GM23338 (cell line): ENCODE measurements around the gene ARID3B. TPM values are rescaled to one million over a fixed set of nuclear protein-coding genes. Genes with fewer than 3 reads are reported as not detected.

Source experiments
- ATAC-seq: fragments of 200-7000 bp; cut with Tn5 transposase; 3 replicates; pipeline ENCODE4 v1.9.1; 2020
- DNase-seq: peaks from one replicate; pipeline ENCODE4 v3.0.0-alpha.2; 2015; ENCODE audit warnings: low spot score
- H2AFZ ChIP-seq: fragments of 200-600 bp; sonication (generic); 2 replicates; pipeline ENCODE4 v1.8.0; 2016; ENCODE audit warnings: antibody characterized with exemption, mild to moderate bottlenecking, moderate library complexity
- H3F3A ChIP-seq: fragments of 200-600 bp; sonication (generic); replicated peaks from 2 replicates; pipeline ENCODE4 v1.8.0; 2017; ENCODE audit warnings: antibody characterized with exemption, mixed run types, low read depth
- H3K27ac ChIP-seq: fragments of 200-600 bp; sonication (generic); 2 replicates; pipeline ENCODE4 v1.6.1; 2016; ENCODE audit warnings: low read depth
- H3K27me3 ChIP-seq: fragments of 200-600 bp; sonication (generic); 2 replicates; pipeline ENCODE4 v1.8.0; 2016; ENCODE audit warnings: mild to moderate bottlenecking, mixed run types, moderate library complexity; ENCODE audit not compliant: insufficient read depth
- H3K36me3 ChIP-seq: fragments of 200-600 bp; sonication (generic); 2 replicates; pipeline ENCODE4 v1.8.0; 2016; ENCODE audit warnings: mild to moderate bottlenecking; ENCODE audit not compliant: insufficient read depth
- H3K4me1 ChIP-seq: fragments of 200-600 bp; sonication (generic); 2 replicates; pipeline ENCODE4 v1.8.0; 2016; ENCODE audit warnings: mild to moderate bottlenecking, moderate library complexity; ENCODE audit not compliant: insufficient read depth
- H3K4me2 ChIP-seq: fragments of 200-600 bp; sonication (generic); 2 replicates; pipeline ENCODE4 v1.7.1; 2017; ENCODE audit warnings: mixed run types
- H3K4me3 ChIP-seq: fragments of 200-600 bp; sonication (generic); 2 replicates; pipeline ENCODE4 v1.6.1; 2016; ENCODE audit warnings: mixed run types
- H3K79me2 ChIP-seq: fragments of 200-600 bp; sonication (generic); replicated peaks from 2 replicates; pipeline ENCODE4 v1.8.0; 2017; ENCODE audit warnings: mild to moderate bottlenecking; ENCODE audit not compliant: insufficient read depth
- H3K9me2 ChIP-seq: fragments of 200-600 bp; sonication (generic); 2 replicates; pipeline ENCODE4 v1.8.0; 2017; ENCODE audit not compliant: insufficient read depth
- H4K20me1 ChIP-seq: fragments of 200-600 bp; sonication (generic); replicated peaks from 2 replicates; pipeline ENCODE4 v1.8.0; 2017; ENCODE audit warnings: mild to moderate bottlenecking; ENCODE audit not compliant: insufficient read depth
- H3K27ac Mint-ChIP-seq: 2 replicates; pipeline ENCODE4 v1.8.0; 2020; ENCODE audit warnings: inconsistent platforms, mild to moderate bottlenecking, moderate library complexity, mixed read lengths
- H3K27me3 Mint-ChIP-seq: 3 replicates; pipeline ENCODE4 v1.8.0; 2022; ENCODE audit warnings: low read depth, mild to moderate bottlenecking, moderate library complexity, mixed read lengths, inconsistent platforms; ENCODE audit not compliant: insufficient read depth, poor library complexity
- H3K36me3 Mint-ChIP-seq: 3 replicates; pipeline ENCODE4 v1.8.0; 2021; ENCODE audit warnings: low read depth, mild to moderate bottlenecking, inconsistent platforms, moderate library complexity, mixed read lengths
- H3K4me1 Mint-ChIP-seq: 3 replicates; pipeline ENCODE4 v1.8.0; 2020; ENCODE audit warnings: mild to moderate bottlenecking, inconsistent platforms, mixed read lengths
- H3K4me3 Mint-ChIP-seq: 3 replicates; pipeline ENCODE4 v1.8.0; 2021; ENCODE audit warnings: moderate library complexity, mild to moderate bottlenecking, inconsistent platforms, mixed read lengths
- H3K9me3 Mint-ChIP-seq: 3 replicates; pipeline ENCODE4 v1.8.0; 2020; ENCODE audit warnings: moderate library complexity, mild to moderate bottlenecking, inconsistent platforms, mixed read lengths
- CREB1 ChIP-seq: fragments of 250-450 bp; sonication (Bioruptor Pico); IDR thresholded peaks from 2 replicates; pipeline ENCODE4 v1.5.0; 2020; ENCODE audit warnings: low read depth, mild to moderate bottlenecking, moderate library complexity
- EZH2 ChIP-seq: fragments of 200-600 bp; sonication (generic); IDR thresholded peaks from one replicate; pipeline ENCODE4 v1.8.0; 2017; ENCODE audit warnings: antibody characterized with exemption, mild to moderate bottlenecking, low read depth; ENCODE audit not compliant: unreplicated experiment
- EZH2phosphoT487 ChIP-seq: fragments of 200-600 bp; sonication (generic); IDR thresholded peaks from one replicate; pipeline ENCODE4 v1.8.1; 2018; ENCODE audit warnings: antibody characterized with exemption; ENCODE audit not compliant: unreplicated experiment
- JUNB ChIP-seq: IDR thresholded peaks from one replicate; pipeline ENCODE4 v1.6.1; 2016; ENCODE audit warnings: antibody characterized with exemption; ENCODE audit not compliant: unreplicated experiment
- NANOG ChIP-seq: IDR thresholded peaks from 2 replicates; pipeline ENCODE4 v1.6.1; 2016; ENCODE audit warnings: antibody characterized with exemption, borderline replicate concordance
- POLR2AphosphoS5 ChIP-seq: IDR thresholded peaks from 2 replicates; pipeline ENCODE4 v1.6.1; 2016; ENCODE audit warnings: antibody characterized with exemption, low read depth
- STAT1 ChIP-seq: IDR thresholded peaks from one replicate; pipeline ENCODE4 v1.6.1; 2016; ENCODE audit warnings: antibody characterized with exemption; ENCODE audit not compliant: unreplicated experiment
- ZNF114 ChIP-seq: fragments of 250-450 bp; sonication (Bioruptor Pico); IDR thresholded peaks from 2 replicates; pipeline ENCODE4 v1.5.0; 2020; ENCODE audit warnings: mild to moderate bottlenecking, moderate library complexity
- ZNF331 ChIP-seq: fragments of 250-450 bp; sonication (Bioruptor Pico); IDR thresholded peaks from 2 replicates; pipeline ENCODE4 v1.5.0; 2020; ENCODE audit warnings: low read depth, mild to moderate bottlenecking, moderate library complexity
- polyA plus RNA-seq: library from polyadenylated mRNA; unstranded; fragments of >200 nt; fragmentation: Nextera tagmentation; extraction: Ambion mirVana; gene quantifications from 2 replicates; pipeline ENCODE4 v1.2.1, GENCODE V29; 2016
- total RNA-seq: library from RNA; depleted of rRNA; stranded (reverse); fragments of >200 nt; shearing (Covaris generic); gene quantifications from 2 replicates; pipeline ENCODE4 v1.2.3, GENCODE V29; 2014
- TF ChIP-seq, protein P1 (sequence below): IDR thresholded peaks from 2 replicates; pipeline ENCODE4 v1.6.1; 2016; ENCODE audit warnings: antibody characterized with exemption
- TF ChIP-seq, protein P2 (sequence below): IDR thresholded peaks from one replicate; pipeline ENCODE4 v1.6.1; 2018; ENCODE audit warnings: antibody characterized with exemption; ENCODE audit not compliant: unreplicated experiment
- TF ChIP-seq, protein P3 (sequence below): fragments of 250-450 bp; sonication (Bioruptor Pico); IDR thresholded peaks from 2 replicates; pipeline ENCODE4 v1.5.0; 2020; ENCODE audit warnings: mild to moderate bottlenecking, moderate library complexity
- TF ChIP-seq, protein P4 (sequence below), 2 experiments: fragments of 200-600 bp in 1 of 2; sonication (generic) in 1 of 2; conservative IDR thresholded peaks; 2 replicates each; pipeline versions ENCODE4 v1.5.1 to v1.6.1; 2016 to 2017; ENCODE audit warnings: antibody characterized with exemption in 2 of 2, low read depth in 2 of 2, mild to moderate bottlenecking in 2 of 2, moderate library complexity in 1 of 2

Gene ARID3B
- total and polyA plus RNA-seq, 2 experiments from 2014 or later = 65.5 to 147 TPM

DNA sequence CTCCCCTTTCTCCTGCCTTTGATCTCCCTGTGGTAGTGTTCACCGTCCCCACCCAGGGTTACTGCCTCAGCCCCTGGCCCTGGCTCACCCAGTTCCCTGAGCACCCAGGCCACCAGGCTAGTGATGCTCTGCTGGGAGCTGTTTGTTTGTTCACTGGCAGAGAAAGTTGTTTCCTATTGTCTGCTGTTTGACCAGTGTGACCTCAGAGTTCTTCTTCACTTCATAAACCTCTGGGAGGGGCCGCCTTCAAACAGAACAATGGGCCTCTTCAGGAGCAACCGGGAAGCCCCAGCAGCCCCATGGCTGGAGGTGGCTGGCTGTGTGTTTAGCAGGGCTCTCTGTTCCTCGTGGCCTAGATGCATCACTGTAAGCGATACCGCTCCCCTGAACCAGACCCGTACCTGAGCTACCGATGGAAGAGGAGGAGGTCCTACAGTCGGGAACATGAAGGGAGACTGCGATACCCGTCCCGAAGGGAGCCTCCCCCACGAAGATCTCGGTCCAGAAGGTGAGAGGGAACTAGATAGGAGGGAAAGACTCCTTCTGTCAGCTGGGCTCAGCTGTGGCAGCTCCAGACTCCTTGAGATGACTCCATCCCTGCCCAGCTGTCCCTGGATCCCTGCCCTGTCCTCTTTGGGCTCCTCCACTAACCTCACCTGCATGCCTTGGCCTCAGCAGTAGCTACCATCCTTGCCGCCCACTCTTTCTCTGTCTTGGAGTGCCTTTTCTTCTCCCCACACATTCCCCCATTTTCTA lies 78.0 kb downstream of the ARID3B start:
- peaks cover 27% of the 10 kb centered on the region for H3K4me1 Mint-ChIP-seq
- peaks cover 14% of the 10 kb centered on the region; the same call in 1 of the 2 replicates for H3K36me3 ChIP-seq
- H3K4me3 ChIP-seq = no peak overlapping the region
- DNase-seq (no peak), ATAC-seq (no peak)
- TF ChIP-seq, protein P1, sequence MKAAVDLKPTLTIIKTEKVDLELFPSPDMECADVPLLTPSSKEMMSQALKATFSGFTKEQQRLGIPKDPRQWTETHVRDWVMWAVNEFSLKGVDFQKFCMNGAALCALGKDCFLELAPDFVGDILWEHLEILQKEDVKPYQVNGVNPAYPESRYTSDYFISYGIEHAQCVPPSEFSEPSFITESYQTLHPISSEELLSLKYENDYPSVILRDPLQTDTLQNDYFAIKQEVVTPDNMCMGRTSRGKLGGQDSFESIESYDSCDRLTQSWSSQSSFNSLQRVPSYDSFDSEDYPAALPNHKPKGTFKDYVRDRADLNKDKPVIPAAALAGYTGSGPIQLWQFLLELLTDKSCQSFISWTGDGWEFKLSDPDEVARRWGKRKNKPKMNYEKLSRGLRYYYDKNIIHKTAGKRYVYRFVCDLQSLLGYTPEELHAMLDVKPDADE = no peak
- no peak for TF ChIP-seq EZH2phosphoT487
- no peak for TF ChIP-seq ZNF331 (CRISPR knock-in tag)
- no peak for TF ChIP-seq ZNF114 (CRISPR knock-in tag)
- TF ChIP-seq, protein P2, sequence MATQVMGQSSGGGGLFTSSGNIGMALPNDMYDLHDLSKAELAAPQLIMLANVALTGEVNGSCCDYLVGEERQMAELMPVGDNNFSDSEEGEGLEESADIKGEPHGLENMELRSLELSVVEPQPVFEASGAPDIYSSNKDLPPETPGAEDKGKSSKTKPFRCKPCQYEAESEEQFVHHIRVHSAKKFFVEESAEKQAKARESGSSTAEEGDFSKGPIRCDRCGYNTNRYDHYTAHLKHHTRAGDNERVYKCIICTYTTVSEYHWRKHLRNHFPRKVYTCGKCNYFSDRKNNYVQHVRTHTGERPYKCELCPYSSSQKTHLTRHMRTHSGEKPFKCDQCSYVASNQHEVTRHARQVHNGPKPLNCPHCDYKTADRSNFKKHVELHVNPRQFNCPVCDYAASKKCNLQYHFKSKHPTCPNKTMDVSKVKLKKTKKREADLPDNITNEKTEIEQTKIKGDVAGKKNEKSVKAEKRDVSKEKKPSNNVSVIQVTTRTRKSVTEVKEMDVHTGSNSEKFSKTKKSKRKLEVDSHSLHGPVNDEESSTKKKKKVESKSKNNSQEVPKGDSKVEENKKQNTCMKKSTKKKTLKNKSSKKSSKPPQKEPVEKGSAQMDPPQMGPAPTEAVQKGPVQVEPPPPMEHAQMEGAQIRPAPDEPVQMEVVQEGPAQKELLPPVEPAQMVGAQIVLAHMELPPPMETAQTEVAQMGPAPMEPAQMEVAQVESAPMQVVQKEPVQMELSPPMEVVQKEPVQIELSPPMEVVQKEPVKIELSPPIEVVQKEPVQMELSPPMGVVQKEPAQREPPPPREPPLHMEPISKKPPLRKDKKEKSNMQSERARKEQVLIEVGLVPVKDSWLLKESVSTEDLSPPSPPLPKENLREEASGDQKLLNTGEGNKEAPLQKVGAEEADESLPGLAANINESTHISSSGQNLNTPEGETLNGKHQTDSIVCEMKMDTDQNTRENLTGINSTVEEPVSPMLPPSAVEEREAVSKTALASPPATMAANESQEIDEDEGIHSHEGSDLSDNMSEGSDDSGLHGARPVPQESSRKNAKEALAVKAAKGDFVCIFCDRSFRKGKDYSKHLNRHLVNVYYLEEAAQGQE = no peak
- no peak for TF ChIP-seq NANOG
- no peak for TF ChIP-seq JUNB
- TF ChIP-seq, protein P3, sequence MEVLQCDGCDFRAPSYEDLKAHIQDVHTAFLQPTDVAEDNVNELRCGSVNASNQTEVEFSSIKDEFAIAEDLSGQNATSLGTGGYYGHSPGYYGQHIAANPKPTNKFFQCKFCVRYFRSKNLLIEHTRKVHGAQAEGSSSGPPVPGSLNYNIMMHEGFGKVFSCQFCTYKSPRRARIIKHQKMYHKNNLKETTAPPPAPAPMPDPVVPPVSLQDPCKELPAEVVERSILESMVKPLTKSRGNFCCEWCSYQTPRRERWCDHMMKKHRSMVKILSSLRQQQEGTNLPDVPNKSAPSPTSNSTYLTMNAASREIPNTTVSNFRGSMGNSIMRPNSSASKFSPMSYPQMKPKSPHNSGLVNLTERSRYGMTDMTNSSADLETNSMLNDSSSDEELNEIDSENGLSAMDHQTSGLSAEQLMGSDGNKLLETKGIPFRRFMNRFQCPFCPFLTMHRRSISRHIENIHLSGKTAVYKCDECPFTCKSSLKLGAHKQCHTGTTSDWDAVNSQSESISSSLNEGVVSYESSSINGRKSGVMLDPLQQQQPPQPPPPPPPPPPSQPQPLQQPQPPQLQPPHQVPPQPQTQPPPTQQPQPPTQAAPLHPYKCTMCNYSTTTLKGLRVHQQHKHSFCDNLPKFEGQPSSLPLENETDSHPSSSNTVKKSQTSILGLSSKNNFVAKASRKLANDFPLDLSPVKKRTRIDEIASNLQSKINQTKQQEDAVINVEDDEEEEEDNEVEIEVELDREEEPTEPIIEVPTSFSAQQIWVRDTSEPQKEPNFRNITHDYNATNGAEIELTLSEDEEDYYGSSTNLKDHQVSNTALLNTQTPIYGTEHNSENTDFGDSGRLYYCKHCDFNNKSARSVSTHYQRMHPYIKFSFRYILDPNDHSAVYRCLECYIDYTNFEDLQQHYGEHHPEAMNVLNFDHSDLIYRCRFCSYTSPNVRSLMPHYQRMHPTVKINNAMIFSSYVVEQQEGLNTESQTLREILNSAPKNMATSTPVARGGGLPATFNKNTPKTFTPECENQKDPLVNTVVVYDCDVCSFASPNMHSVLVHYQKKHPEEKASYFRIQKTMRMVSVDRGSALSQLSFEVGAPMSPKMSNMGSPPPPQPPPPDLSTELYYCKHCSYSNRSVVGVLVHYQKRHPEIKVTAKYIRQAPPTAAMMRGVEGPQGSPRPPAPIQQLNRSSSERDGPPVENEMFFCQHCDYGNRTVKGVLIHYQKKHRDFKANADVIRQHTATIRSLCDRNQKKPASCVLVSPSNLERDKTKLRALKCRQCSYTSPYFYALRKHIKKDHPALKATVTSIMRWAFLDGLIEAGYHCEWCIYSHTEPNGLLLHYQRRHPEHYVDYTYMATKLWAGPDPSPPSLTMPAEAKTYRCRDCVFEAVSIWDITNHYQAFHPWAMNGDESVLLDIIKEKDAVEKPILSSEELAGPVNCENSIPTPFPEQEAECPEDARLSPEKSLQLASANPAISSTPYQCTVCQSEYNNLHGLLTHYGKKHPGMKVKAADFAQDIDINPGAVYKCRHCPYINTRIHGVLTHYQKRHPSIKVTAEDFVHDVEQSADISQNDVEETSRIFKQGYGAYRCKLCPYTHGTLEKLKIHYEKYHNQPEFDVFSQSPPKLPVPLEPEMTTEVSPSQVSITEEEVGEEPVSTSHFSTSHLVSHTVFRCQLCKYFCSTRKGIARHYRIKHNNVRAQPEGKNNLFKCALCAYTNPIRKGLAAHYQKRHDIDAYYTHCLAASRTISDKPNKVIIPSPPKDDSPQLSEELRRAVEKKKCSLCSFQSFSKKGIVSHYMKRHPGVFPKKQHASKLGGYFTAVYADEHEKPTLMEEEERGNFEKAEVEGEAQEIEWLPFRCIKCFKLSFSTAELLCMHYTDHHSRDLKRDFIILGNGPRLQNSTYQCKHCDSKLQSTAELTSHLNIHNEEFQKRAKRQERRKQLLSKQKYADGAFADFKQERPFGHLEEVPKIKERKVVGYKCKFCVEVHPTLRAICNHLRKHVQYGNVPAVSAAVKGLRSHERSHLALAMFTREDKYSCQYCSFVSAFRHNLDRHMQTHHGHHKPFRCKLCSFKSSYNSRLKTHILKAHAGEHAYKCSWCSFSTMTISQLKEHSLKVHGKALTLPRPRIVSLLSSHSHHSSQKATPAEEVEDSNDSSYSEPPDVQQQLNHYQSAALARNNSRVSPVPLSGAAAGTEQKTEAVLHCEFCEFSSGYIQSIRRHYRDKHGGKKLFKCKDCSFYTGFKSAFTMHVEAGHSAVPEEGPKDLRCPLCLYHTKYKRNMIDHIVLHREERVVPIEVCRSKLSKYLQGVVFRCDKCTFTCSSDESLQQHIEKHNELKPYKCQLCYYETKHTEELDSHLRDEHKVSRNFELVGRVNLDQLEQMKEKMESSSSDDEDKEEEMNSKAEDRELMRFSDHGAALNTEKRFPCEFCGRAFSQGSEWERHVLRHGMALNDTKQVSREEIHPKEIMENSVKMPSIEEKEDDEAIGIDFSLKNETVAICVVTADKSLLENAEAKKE (CRISPR knock-in tag) = no peak
- no peak for TF ChIP-seq STAT1
- TF ChIP-seq, protein P4, sequence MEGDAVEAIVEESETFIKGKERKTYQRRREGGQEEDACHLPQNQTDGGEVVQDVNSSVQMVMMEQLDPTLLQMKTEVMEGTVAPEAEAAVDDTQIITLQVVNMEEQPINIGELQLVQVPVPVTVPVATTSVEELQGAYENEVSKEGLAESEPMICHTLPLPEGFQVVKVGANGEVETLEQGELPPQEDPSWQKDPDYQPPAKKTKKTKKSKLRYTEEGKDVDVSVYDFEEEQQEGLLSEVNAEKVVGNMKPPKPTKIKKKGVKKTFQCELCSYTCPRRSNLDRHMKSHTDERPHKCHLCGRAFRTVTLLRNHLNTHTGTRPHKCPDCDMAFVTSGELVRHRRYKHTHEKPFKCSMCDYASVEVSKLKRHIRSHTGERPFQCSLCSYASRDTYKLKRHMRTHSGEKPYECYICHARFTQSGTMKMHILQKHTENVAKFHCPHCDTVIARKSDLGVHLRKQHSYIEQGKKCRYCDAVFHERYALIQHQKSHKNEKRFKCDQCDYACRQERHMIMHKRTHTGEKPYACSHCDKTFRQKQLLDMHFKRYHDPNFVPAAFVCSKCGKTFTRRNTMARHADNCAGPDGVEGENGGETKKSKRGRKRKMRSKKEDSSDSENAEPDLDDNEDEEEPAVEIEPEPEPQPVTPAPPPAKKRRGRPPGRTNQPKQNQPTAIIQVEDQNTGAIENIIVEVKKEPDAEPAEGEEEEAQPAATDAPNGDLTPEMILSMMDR (conservative IDR thresholded peaks at IDR 0.05; ENCODE audit: low read depth in 2 of 2) = no peak
- TF ChIP-seq CREB1 (CRISPR knock-in tag) = no peak
- TF ChIP-seq POLR2AphosphoS5 = no peak
- no peak for TF ChIP-seq EZH2
- no peak overlapping the region for H3K4me3 Mint-ChIP-seq
- H3K4me1 ChIP-seq = peaks cover 11% of the 10 kb centered on the region
- no peaks in the 10 kb centered on the region for H3K9me2 ChIP-seq
- H3K27ac Mint-ChIP-seq = no peak overlapping the region
- peaks cover 37% of the 10 kb centered on the region for H4K20me1 ChIP-seq
- H3K4me2 ChIP-seq = no peak overlapping the region
- H3K27me3 ChIP-seq = 0 out of 2 replicates have a peak, but pooled peaks cover under 1% of the 10 kb centered on the region
- H3K27me3 Mint-ChIP-seq = peaks cover 24% of the 10 kb centered on the region
- peaks cover 27% of the 10 kb centered on the region for H3F3A ChIP-seq
- no peak overlapping the region for H3K27ac ChIP-seq
- H3K9me3 Mint-ChIP-seq = no peaks in the 10 kb centered on the region; the same call in 2 of the 3 replicates
- H3K79me2 ChIP-seq = peaks cover 36% of the 10 kb centered on the region
- H3K36me3 Mint-ChIP-seq = peaks cover 48% of the 10 kb centered on the region
- H2AFZ ChIP-seq = no peak overlapping the region
